PC-3 (cell line): ENCODE results near the gene DQX1.

ENCODE experiments used
- EZH2 ChIP-seq: fragments of 300-600 bp; sonication (generic); IDR thresholded peaks from one replicate; pipeline ENCODE4 v1.6.1; 2017; ENCODE audit warnings: antibody characterized with exemption, mild to moderate bottlenecking, low read length; ENCODE audit not compliant: unreplicated experiment
- EZH2phosphoT487 ChIP-seq: fragments of 300-600 bp; sonication (generic); IDR thresholded peaks from 2 replicates; pipeline ENCODE4 v1.6.1; 2018; ENCODE audit warnings: mild to moderate bottlenecking, antibody characterized with exemption, low read length, borderline replicate concordance
- TF ChIP-seq, protein P1 (sequence below): fragments of 300-600 bp; sonication (generic); conservative IDR thresholded peaks from 2 replicates; pipeline ENCODE4 v1.5.1; 2017; ENCODE audit warnings: antibody characterized with exemption, low read depth, mild to moderate bottlenecking, low read length

DNA sequence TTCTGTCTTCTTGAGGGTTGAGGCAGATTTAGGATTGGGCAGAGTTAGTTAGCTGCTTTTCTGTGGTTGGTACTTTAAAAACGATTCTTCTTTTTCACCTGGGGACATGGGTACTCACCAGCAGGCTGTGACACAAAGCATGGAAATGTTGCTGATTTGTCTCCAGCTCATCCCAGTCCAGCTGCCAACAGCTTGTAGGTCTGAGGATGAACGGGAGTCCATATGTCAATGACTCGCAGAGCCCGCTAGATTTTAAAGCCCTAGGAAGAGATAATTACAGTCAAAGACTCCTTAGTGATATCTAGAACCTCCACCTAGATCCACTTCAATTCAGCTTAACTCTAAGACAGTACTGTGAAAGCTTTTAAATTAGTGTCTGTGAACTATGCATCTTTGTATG lies 49.3 kb upstream of the DQX1 start:
- TF ChIP-seq, protein P1, sequence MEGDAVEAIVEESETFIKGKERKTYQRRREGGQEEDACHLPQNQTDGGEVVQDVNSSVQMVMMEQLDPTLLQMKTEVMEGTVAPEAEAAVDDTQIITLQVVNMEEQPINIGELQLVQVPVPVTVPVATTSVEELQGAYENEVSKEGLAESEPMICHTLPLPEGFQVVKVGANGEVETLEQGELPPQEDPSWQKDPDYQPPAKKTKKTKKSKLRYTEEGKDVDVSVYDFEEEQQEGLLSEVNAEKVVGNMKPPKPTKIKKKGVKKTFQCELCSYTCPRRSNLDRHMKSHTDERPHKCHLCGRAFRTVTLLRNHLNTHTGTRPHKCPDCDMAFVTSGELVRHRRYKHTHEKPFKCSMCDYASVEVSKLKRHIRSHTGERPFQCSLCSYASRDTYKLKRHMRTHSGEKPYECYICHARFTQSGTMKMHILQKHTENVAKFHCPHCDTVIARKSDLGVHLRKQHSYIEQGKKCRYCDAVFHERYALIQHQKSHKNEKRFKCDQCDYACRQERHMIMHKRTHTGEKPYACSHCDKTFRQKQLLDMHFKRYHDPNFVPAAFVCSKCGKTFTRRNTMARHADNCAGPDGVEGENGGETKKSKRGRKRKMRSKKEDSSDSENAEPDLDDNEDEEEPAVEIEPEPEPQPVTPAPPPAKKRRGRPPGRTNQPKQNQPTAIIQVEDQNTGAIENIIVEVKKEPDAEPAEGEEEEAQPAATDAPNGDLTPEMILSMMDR: no peak
- TF ChIP-seq EZH2 (no peak), EZH2phosphoT487 (no peak)
